HG03064 (cell line): ENCODE data around the gene KCNF1.
"Not testable (repeated sequence)": the region's sequence is repeated elsewhere in the genome, so short reads cannot be mapped to it uniquely, and the experiment has no call there.

Experiments
- ATAC-seq: cut with Tn5 transposase; IDR thresholded peaks from one replicate; pipeline ENCODE4 v1.9.1; 2021; ENCODE audit warnings: low read depth; ENCODE audit not compliant: unreplicated experiment

The KCNF1 gene

DNA sequence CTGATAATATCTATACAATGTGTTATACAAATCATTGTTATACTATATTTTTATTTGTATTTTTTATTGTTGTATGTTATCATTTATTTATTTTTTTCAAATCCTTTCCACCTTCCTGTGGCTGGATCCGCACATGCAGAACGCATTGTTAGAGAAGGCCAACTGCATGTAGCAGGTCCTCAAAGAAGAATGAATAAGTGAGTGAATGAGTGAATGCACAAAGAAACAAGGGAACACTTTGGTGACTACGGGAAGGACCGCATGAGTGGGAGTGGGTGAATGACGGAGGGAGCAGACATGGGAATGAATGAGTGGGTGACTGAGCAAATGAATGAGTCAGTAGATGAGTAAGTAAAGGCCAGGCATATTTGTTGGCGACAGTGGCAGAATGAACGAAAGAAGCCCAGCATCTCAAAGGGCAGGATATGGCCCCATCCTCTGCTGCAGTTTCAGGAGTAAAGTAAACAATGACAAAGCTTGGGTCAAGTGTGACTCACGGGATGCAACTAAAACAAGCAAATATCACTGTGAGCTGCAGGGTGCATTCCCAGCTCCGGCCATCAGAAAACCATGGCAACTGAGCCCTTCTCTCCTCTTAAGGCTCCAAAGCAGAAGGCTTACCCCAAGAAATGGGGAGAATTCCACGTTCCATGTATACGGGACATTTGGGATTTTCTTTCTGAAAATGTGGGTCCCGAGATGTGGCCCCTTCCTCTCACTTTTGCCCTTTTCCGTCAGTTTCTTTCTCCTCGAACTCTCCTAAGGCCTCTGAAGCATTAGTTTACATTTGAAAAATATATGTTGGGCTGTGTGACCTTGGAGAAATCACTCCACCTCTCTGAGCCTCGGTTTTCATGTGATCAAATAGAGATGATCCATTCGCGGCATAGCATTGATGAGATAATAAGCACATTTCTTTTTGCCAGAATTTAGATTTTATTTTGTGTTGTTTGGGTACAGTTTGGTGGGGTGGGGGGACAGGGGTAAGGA is 24.5 kb downstream of the KCNF1 start:
- ATAC-seq, result no peak

DNA sequence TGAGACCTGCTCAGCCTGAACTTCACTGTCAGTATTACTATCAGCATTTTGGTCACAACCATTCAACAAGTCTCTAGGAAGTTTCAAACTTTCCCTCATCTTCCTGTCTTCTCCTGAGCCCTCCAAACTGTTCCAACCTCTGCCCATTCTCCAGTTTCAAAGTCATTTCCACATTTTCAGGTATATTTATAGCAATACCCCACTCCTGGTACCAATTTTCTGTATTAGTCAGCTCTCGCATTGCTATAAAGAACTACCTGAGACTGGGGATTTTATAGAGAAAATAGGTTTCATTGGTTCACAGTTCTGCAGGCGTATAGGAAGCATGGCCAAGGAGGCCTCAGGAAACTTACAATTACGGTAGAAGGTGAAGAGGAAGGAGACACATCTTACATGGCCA is 27.3 kb downstream of the KCNF1 start:
- ATAC-seq, result no peak

DNA sequence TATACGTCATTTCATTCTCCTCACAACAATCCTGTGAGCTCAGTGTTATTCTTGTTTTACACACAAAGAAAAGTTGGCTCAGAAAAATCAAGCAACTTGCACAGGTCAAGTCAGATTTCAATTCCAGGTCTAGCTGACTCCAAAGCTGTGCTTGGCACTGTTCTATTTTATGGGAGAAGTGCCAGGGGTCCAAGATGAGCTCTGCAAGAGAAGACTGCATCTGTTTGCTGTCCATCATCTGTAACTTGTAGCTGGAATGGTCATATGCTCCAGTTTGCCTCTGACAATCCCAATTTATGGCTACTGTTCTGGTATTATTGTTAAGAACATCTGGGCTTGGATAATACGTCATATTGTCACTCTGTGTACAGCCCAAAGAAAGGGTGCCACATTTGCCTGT is 28.9 kb downstream of the KCNF1 start:
- ATAC-seq, result no peak

DNA sequence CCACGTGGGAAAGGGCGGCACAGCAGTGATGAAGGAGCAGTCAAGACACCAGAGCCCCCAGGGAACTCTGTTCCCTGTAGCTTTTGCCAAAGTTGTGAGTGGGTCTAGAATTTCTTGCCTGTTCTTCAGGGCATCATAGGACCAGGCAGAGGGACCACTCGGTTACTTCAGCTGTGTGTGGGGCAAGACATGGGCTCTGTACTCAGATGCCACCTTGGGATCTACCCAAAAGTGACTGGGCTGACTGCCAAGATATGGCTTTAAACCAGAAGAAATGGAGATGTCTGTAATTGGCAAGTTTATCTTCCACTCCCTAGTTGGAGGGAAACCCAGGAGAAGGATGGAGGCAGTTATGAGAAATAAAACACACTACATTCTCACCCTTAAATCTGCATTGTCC is 29.6 kb downstream of the KCNF1 start:
- ATAC-seq, result no peak

DNA sequence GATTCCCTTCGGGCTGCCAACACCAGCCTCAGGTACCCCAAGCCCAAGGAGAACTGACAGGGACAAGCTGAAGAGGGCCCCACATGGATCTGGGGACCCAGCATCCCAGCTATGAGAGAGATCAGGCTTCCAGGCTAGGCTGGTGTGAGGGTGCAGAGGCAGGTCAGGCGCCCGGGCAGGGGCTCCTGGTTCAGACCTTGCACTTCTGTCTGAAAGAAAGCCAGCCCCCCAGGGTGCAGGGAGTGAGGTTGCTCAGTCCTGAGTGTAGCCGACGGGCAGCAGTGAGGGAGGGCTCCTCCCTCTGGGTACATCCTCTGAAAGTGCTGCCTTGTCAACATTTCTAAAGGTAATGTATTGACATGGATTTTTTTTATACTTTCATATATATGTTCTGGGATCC is 33.1 kb downstream of the KCNF1 start:
- ATAC-seq, result no peak

DNA sequence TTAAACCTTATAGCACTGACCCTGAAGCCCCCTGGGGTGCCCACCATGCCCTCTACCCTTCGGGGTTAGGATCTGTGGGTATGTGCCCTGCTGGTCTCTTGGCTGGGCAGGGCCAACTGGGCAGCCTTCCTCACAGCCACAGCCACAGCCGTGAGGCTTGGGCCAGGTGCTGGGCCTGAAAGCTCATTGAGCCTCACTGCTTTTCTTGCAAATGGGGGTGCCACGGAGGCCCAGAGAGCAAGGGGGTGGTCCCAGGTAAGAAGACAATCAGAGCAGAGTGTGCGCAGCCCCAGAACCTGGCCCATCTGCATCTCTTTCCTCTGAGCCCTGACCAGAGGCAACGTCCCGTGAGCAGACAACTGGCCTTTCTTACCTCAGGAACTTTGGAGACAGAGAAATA is 34.7 kb downstream of the KCNF1 start:
- no peak for ATAC-seq

DNA sequence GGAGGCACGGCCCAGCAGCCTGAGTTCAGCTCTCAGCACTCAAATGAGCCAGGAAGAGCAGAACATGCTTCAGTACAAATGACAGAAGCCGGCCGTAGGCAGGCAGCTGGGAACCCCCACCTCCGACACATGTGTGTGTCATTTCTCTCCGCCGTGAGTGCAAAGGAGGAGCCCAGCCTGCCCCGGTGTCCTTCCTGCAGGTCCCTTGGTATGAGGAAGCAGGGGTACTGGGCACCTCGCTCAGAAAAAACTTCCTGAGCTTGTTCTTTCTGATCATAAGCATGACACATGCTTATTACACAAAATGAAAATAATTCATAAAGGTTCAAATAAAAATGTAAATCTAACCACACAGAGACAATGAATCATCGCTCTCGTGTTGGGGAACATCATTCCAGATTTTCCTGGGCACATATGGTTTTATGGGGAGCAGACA is 35.3 kb downstream of the KCNF1 start:
- no peak for ATAC-seq

DNA sequence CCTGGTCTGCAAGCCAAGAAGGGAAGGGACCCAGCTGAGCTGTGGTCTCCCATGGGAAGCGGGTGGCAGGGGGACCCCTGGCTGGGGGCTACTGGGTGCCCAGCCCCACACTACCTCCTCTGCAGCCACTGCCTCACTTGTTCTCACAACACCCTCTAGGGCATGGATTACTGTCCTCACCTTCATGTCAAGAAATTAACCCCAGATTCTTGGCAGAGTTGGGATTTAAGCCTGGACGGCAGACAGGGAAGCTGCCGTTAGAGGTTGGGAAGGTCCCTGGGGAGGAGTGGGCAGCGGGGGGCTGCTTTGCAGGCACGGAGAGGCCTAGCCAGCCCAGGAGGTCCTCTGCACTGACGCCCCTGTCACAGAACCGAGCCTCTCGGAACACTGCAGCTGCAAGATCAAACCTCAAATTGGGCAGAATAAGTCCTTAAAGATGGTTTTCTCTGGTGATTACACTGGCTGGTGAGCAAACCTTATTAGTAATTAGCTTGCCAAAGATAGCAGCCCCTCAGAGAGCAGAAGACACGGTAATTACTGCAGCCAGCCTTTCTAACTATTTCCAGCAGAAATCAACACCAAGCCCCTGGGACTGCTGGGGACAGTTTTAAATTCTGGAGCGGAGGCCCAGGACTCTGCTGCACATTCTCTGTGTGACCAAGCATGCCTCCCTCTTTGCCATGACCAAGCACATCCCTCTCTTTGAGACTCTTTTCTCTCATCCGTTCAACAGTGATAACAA is 35.9 kb downstream of the KCNF1 start:
- ATAC-seq, result no peak

DNA sequence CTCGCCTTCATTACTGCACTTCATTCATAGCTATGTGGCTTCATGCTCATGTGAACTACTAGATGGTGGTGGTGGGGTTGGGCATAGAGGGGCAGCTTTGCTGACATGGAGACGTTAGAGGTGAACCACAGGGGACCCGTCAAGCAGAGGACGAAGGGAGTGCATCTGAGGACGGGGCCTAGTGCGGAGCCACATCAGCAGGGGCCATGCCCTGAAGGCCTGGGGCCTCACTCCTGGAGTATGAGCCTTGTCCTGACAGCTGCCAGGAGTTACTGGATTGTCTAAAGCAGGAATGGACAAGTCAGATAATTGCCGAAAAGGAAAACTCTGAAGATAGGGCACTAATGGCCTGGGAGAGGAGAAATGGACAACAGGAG is 36.4 kb downstream of the KCNF1 start:
- ATAC-seq, result no peak

DNA sequence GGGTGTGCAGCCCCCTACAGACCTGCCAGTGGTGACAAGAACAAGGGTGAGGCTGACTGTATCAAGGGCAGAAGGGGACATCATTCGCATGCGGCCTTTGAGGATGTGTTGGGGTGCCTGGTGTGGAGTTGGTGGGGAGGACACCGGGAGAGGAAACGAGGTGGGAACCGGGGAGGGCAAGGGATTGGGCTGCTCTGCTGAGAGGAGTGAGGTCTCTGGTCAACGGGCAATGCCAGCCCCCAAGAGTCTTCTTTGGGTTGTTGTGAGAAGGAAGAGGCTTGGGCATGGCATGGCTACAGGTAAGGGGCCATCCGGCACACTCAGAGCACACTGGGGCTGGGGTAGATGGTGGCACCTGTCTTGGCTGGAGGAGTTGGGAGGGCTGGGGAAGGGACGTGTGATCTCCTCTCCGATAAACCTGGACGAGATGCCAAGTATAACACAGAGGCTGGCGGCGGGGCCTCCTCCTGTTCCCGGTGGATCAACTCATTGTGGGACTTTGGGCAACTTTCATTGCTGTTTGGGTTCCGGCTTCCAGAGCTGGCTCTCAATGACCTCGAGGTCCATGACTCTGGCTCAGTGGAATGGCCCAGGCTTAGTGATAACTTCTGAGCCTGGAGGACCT is 37.0 kb downstream of the KCNF1 start:
- ATAC-seq, result no peak

DNA sequence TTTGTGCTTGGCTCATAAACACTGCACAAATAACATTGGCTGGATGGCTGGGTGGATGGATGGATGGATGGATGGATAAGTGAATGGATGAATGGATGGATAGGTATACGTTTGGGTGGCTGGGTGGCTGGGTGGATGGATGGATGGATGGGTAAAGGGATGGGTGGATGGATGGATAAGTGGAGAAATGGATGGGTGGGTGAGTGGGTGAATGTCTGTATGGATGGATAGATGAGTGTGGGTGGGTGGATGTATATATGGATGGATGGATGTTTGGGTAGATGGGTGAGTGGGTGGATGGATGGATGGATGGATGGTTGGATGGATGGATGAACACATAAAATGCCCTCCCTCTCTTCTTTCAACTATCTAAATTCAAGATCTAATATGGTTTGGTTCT is 38.1 kb downstream of the KCNF1 start:
- ATAC-seq, result no peak

DNA sequence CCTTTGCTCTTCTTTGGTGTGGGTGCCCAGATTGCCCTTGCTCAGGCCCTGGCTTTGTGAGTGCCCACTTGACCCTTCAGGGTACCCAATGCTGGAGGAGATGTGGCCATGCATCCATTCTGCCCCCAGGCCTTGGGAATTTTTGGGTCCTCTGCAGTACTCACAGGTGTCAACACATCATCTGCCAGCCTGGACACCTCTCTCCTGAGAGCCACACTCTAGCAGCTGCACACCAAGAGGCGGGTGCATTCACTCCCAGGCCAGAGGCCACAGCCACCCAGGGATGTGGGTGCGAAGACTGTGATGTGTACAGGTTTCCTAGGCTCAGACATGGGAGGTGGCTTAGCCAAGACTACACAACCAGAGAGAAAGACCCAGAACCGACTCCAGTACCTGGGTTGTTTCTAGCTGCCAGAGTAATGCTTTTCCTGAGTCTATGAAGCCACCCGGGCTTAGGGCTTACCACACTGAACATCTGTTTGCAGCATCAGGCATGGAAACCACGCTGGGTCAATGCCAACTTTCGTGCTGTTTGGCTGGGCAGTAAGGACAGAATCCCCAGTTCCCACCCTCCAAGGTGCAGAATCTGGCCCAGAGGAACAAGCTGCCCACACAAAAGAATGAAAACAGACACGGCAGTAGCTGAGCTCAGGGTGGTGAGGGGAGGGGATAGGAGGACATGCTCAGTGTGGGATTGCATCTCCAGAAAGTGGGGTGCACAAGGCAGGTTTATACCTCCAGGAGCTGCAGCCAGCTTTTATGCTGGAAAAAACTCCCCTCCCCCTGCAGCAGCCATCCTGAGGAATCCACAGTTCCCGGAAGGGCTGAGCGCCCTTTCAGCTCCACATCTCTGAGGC is 40.1 kb downstream of the KCNF1 start:
- ATAC-seq, result no peak

DNA sequence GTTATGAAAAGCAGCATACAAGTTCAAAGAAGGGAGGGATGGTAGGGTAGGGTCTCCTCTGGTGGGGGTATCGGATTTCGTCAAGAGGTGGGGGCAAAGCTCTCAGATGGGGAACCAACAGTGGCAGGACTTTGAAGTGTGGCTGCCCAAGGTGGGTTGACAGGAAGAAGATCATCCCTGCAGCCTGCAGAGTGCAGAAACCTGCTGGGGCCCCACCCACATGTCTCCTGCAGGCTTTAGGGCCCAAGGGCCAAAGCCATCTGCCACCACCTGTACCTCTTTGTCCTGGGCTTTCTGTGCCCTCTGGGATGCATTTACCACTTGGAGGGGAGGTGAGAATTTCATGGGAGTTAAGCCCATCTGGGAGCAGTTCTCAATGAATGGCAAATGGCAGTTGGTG is 42.7 kb downstream of the KCNF1 start:
- no peak for ATAC-seq

DNA sequence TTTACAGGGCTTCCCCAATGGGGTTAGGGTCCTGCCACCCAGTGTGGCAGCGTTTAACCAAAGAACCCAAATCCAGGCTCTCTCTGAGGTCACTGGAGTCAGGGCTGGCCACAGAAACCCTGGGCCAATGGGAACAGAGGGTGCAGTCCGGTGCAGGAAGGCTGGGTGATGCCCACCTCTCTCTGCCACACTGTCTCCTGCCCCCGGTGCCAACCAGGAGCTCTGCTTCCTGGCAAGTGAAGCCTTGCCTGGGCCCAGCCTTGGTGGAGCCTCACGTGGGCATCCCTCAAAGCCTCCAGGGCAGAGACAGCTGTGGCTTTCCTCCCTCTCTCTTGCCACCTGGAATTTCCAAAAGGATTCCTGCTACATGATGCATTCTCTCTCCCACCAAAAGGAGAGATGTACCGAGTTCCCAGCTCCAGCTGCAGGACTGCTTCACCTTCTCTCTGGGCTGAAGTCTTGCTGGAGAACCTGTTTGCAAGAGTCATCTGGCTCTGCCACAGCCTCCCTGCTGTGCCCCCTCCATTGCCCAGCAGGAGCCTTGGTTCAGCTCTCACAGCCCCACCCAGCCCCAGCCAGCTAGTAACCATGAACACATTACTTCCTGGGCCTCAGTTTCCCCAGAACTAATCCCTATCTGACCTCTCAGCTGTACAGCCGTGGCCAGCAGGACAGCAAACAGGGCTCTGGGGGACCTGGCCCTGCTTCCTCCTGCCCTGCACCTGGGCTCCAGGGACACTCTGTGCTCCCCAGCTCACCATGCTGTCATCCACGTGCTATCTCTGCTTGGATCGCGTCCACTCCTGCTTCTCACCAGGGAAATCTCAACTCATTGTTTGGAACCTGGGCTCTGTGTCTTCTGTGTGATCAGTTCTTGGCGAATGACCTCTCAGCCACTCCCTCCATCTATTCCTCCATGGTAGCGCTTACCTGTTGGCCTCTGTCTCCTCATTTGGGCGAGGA is 43.4 kb downstream of the KCNF1 start:
- no peak for ATAC-seq

DNA sequence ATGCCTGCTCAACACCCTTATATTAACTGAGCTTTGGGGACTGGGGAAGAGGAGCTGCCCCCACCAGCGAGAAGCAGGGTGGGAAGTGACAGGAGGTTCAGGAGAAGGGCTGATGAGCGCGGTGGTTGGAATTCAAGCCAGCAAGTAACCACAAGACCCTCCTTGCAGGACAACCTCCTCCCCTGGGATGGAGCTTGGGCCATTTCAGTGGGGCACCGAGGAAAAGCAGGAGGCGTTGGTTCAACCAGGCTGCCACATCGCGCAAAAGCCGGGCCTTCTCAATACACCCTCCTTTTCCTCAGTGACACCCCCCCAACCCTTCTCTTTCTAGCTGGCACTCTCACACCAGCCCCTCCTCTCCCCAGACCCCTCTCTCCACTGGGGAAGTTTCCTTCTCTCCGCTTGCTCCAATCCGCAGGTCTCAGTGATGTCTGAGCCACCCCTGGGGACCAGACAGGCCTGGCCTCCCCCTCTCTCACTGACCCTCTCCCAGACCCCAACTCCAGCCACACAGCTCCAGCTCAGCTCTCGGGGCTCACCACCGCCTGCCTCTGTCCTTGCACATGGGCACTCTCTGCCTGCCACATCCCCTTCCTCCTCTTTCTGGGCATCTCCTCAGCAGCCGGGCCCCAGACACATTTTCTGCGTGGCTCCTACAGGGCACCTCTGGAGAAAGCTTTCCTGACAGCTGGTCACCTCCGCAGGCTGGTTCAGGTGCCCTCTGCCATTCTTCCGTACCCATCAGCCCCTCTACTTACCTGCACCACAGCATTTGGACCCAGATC is 44.5 kb downstream of the KCNF1 start:
- no peak for ATAC-seq

DNA sequence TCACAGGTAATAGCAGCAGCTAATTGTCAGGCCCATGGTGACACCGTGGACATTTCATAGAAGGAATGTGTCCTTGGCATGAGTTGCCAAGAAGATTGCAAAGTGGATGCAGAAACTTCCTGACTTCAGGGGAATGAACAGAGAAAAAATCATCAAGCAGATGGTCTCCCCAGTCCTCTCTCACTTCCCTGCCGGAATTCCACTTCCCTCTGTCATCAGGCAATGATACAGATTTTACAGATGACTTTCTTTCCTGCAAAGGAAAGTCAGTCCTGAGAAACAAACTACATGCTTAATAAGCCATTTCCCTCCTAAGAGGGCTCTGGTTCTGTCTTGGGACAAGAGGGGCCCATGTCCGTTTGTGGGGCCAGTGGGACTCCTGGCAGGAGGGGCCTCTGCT is 45.7 kb downstream of the KCNF1 start:
- ATAC-seq, result no peak

DNA sequence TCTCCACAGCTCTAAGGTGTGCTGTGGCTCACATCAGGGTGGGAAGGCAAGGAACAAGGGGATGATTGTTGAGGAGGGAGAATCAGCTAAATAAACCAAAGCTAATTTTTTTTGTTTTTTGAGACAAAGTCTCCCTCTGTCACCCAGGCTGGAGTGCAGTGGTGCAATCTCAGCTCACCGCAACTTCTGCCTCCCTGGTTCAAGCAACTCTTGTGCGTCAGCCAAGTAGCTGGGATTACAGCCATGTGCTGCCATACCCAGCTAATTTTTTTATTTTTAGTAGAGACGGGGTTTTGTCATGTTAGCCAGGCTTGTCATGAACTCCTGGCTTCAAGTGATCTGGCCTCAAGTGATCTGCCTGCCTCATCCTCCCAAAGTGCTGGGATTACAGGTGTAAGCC is 46.7 kb downstream of the KCNF1 start:
- not testable (repeated sequence) for ATAC-seq
